Stimulated activated CD8-positive, alpha-beta memory T cell treated with anti-CD3 and anti-CD28 coated beads, Interleukin-12 subunit alpha, Interleukin-12 subunit beta, amount 100 ng/mL, for 4 hours (primary cell): Measurements from ENCODE around the gene SCYGR1.
"Not testable (repeated sequence)": the region's sequence is repeated elsewhere in the genome, so short reads cannot be mapped to it uniquely, and the experiment has no call there.

Experiments
- DNase-seq: peaks from one replicate; pipeline ENCODE4 v3.0.0-alpha.2; 2020; ENCODE audit warnings: low read depth

SCYGR1 gene

GRCh38 chr2:227402959-227403358, 15.2 kb upstream of the SCYGR1 start:
- no peak for DNase-seq

GRCh38 chr2:227402321-227402720, 14.6 kb upstream of the SCYGR1 start:
- no peak for DNase-seq

- DNase-seq, result no peak
Measured at GRCh38 chr2:227401550-227401949, 13.8 kb upstream of the SCYGR1 start.

GRCh38 chr2:227398684-227399670, 11.2 kb upstream of the SCYGR1 start:
- no peak for DNase-seq

- DNase-seq, result no peak
Measured at GRCh38 chr2:227397562-227397961, 9.8 kb upstream of the SCYGR1 start.

- DNase-seq, result no peak
Measured at GRCh38 chr2:227395556-227395955, 7.8 kb upstream of the SCYGR1 start.

GRCh38 chr2:227394401-227394800, 6.7 kb upstream of the SCYGR1 start:
- DNase-seq, result no peak

GRCh38 chr2:227390468-227391256, 2.9 kb upstream of the SCYGR1 start:
- DNase-seq, result no peak

GRCh38 chr2:227389661-227390060, 1.9 kb upstream of the SCYGR1 start:
- DNase-seq, result no peak

- no peak for DNase-seq
Measured at GRCh38 chr2:227389231-227389630, 1.5 kb upstream of the SCYGR1 start.

- DNase-seq, result no peak
Measured at GRCh38 chr2:227388537-227389011, 825 bp upstream of the SCYGR1 start.

GRCh38 chr2:227386630-227387029, 1.1 kb downstream of the SCYGR1 start:
- no peak for DNase-seq

- no peak for DNase-seq
Measured at GRCh38 chr2:227383686-227384085, 4.1 kb downstream of the SCYGR1 start.

GRCh38 chr2:227382241-227382835, 5.4 kb downstream of the SCYGR1 start:
- DNase-seq, result not testable (repeated sequence)

- DNase-seq, result no peak
Measured at GRCh38 chr2:227379095-227379494, 8.7 kb downstream of the SCYGR1 start, which contains the start of gene TM4SF20. Gene TM4SF20 (minus strand): TSS chr2:227379306. CDS start chr2:227379268, 38 bp downstream.

GRCh38 chr2:227378371-227378782, 9.4 kb downstream of the SCYGR1 start:
- no peak for DNase-seq

GRCh38 chr2:227377467-227378351, 10.0 kb downstream of the SCYGR1 start:
- no peak for DNase-seq

GRCh38 chr2:227376656-227377396, 10.9 kb downstream of the SCYGR1 start:
- no peak for DNase-seq

- no peak for DNase-seq
Measured at GRCh38 chr2:227374158-227374557, 13.6 kb downstream of the SCYGR1 start.

GRCh38 chr2:227373389-227373788, 14.4 kb downstream of the SCYGR1 start:
- DNase-seq, result no peak
